NCI-H524 (cell line): Measurements from ENCODE around the gene DNAH2.

Source experiments
- DNase-seq, 2 experiments: peaks; one replicate each; lab custom pipeline; 2025; lab: John Stamatoyannopoulos, UW

DNAH2 gene

DNA sequence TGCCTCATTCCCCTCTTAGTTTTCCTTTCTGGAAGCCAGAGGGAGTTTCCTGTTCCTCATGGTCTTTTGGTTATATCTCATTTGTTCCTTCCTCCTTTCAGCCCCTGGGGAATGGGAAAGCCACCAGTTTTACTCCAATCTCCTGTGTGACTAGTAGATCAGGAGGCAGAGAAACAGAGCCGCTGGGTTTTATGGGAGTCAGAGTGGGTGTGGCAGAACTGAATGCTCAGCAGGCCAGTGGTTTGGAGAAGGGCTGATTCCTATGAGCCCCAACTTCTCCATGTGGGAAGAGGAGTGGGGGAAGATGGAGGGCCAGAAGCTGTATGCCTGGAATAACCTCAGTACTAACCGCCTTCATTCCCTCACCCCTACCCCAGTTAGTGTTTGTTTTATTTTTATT, 4.1 kb downstream of the DNAH2 start:
- no peak for DNase-seq

DNA sequence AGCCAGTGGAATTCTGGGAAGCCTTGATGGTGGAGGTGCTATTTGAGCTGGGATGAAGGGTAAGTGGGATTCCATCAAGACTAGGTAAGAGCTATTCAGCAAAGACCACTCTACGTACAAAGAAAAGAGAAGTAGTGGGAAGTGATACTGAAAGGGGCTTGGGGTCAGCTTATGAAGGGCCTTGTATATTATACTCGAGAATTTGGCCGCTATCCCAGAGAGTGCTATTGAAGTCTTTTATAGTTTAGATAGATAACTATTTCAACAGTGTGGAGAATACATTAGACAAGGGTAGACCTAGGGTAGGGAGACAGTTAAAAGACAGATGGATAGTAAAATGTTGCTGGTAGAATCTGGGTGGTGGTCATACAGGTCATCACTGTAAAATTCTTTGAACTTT, 10.3 kb downstream of the DNAH2 start:
- DNase-seq: no peak

DNA sequence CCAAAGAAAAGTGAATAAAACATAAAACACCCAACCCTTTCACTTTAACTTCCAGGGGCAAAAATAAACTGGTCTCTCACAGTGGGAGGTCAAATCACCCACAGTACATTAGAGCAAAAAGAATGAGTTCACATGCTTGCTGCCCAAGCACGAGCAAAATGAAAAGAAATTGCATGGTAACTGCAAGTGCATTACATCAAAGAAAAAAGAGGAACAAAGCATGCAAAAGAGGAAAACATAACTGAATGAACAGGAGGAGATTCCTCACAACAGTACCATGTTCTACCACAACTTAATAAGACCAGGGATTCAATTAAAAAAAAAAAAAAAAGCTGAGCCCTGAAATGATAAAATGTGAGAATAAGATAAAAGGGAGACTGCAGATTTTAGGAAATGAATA, 12.3 kb downstream of the DNAH2 start:
- no peak for DNase-seq

DNA sequence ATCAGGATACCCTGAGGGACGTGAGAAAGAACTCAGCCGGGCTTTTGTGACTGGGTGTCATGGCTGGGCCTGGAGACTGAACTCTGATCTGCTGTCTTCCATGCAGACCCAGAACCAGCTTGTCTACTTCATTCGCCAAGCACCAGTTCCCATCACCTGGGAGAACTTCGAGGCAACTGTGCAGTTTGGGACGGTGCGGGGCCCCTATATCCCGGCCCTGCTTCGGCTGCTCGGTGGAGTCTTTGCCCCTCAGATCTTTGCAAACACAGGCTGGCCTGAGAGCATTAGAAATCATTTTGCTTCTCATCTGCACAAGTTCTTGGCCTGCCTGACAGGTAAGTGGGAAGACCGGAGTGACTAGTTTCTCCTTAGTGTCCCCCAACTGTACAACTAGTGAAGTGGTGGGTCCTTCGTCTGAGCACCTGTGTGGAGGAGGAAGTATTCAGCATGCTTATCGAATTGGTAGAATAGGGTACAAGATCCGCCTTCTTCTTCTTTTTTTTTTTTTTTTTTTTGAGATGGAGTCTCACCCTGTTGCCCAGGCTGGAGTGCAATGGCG, 15.5 kb downstream of the DNAH2 start:
- no peak for DNase-seq

DNA sequence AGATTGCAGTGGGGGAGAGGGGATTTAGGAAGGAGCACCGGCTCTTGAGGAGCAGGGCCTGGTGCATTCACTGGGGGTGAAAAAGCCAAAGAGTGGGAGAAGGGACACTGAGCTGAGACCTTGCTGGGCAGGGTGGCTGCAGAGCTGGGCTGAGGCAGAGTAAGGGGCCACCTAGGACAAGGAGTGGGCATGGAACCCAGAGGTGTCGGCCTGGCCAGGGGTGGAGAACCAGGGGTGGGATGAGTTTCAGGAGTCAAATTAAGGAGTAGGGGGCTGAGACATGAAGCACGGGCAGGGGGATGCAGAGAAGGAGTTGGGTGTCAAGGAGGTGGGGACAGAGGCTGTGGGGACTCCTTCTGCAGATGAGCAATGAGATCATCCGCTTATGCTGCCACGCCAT, 20.1 kb downstream of the DNAH2 start:
- DNase-seq: no peak

DNA sequence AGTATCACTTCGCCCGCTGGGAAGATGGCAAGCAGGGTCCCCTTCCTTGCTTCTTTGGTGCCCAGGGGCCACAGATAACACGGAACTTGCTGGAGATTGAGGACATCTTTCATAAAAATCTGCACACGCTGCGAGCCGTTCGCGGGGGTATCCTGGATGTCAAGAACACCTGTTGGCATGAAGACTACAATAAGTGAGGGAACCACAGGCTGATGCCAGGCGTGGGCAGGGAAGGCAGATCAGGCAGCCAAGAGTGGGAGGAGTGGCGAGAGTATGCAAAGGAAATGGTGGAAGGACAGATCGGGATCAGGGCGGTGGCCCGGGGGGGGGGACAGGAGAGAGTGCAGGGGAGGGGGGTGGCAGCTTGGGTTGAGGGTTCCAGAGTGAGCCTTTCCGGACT, 22.2 kb downstream of the DNAH2 start:
- DNase-seq: no peak

DNA sequence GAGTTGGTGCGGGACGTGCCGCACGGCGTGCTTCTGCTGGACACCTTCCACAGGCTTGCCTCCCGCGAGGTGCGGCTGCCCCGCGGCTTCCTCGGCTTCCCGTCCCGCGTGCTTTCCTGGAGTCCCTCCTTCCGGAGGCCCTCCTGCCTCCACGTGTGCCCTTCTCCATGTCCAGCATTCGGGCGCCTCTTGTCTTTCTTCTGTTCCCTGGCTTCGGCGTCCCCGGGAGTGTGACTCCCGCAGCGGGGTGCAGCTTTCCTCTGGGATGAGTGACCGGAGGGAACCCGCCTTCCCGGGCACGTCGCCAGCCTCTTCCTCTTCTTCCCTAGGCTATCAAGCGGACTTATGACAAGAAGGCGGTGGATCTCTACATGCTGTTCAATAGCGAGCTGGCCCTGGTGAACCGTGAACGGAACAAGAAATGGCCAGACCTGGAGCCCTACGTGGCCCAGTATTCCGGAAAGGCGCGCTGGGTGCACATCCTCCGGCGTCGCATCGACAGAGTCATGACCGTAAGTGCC, 23.0 kb downstream of the DNAH2 start:
- peak; percentile 36 to 37 for DNase-seq

DNA sequence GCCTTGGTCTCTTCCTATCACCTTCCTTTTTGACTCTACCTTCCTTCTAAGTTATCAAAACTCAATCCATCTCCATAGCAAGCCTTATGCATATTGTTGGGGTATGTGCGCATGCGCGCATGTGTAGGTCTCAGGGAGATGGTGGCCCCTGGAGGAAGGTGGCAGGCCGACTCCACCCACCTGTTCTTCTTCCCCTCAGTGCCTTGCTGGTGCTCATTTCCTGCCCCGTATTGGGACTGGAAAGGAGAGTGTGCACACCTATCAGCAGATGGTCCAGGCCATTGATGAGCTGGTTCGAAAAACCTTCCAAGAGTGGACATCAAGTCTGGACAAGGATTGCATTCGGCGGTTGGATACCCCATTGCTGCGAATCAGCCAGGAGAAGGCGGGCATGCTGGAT, 25.2 kb downstream of the DNAH2 start:
- DNase-seq: no peak

DNA sequence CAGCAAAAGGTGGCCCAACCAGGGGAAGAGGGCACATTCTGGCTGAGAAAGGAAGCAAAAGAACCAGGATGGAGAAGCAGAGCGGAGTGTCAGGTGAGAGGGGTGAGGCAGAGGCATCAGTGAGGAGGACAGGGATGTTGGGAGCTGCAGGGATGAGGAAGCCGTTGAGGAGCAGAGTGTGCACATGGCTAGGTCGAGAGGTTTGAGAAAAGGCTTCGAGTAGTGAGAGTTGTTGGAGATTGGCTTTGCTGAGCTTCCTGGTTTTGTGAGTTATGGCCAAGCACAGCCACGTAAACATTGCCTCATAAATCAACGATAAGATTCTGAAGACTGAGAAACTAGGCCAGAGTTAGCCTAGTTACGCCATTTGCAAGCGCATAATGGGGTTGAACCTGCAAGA, 26.9 kb downstream of the DNAH2 start:
- no peak for DNase-seq

DNA sequence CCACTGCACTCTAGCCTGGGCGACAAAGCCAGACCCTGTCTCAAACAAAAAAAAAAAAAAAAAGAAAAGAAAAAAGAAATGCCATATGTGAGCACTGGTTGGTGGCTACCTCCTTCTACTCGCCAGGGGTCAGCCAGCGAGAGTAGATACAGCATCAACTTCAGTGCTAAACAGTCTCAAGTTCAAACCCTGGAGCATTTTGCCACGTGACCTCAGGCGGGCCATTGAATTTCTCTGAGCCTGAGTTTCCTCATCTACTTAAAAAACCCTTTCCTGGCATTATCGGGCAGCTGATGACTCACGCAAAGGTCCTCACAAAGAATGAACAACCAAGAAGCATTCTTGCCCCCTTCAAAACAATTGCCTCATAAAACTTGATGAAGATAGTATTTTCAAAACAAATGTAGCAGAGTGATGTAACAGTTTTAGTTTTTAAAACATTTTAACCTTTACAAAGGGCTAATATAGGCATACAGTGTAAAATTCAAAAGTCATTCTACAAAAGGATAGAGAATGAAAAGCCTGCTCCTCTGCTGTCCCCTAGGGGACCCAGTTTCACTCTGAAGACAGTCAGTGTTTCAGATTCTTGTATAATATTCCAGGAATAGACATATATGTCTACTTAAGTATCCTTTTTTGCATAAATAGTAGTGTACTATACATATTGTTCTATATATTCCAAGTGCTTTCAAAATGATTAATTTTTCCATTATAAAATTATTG, 28.4 kb downstream of the DNAH2 start:
- DNase-seq: no peak

DNA sequence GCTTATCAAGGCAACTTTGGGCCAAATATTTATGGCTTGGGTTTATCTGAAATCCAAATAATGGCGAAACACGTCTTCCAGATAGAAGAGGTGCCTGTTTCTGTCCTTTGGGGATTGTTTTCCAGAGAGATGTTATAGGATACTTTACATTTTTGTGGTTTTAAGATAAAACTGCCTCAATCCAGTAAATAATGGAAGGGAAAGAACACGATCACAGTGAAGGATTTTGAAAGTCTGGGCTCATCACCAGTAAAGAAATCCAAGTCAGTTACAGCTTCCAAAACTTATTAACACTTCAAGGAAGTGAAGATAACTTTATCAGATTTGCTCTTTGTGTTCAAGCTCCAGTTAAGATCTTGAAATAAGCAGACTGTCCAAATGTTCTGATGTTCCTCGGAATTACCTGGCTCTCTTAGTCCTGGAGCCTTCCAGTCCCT, 30.1 kb downstream of the DNAH2 start:
- no peak for DNase-seq

DNA sequence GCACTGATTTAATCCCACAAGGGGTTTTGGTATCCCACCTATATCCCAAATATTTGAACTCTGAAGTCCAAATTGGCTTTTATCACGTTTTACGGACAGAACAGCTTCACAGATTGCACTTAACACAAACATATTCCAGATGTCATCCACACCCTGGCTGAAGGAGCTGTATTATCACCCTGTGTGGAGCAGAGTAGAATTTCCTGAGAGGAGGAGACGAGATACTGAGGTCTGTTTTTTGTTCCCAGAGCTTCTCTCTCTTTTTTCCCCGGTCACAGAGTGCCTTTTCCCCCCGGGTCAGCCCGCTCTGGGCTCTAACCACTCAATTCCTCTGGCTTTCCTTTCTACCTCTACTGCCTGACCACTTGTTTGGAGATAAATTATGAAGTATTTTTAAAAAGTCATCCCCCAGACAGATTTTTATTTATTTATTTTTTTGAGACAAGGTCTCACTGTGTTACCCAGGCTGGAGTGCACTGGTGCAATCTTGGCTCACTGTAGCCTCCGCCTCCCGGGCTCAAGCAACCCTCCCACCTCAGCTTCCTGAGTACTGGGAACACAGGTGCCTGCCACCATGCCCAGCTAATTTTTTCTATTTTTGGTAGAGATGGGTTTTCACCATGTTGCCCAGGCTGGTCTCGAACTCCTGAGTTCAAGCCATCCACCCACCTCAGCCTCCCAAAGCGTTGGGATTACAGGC, 30.7 kb downstream of the DNAH2 start:
- DNase-seq: no peak

DNA sequence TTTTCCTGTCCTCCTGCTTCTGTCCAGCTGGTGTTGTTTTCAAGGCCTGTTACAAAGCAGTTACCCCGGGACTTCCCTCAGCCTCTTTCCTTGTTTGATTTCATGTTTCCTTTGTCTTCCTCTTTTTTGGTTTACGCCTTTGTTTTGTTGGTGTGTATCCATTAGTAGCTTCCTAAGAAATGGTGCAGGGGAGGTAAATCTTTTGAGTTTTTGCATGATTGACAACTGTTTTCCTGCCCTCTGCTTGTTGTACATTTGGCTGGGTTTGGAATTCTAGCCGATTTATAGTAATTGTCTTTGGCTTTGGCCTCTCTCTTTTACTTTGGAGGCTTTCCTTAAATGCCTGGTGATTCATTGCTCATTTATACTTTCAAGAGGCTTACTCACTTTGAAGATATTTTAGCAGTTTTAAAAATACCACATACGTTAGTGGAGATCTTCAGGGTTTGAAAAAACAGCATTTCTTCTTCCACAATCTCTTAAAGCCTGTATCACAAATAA, 32.8 kb downstream of the DNAH2 start:
- DNase-seq: no peak

DNA sequence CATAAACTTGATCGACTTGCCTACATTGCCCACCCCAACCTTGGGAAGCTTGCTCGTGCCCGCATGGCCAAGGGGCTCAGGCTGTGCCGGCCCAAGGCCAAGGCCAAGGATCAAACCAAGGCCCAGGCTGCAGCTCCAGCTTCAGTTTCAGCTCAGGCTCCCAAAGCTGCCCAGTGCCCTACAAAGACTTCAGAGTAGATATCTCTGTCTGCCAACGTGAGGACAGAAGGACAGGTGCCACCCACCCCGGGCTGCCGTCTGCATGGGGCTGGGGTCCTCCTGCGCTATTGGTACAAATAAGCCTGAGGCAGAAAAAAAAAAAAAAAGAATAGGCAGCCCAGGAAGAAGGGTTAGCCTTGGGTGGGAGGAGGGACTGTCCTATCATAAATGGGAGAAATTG, 37.1 kb downstream of the DNAH2 start:
- DNase-seq: no peak

DNA sequence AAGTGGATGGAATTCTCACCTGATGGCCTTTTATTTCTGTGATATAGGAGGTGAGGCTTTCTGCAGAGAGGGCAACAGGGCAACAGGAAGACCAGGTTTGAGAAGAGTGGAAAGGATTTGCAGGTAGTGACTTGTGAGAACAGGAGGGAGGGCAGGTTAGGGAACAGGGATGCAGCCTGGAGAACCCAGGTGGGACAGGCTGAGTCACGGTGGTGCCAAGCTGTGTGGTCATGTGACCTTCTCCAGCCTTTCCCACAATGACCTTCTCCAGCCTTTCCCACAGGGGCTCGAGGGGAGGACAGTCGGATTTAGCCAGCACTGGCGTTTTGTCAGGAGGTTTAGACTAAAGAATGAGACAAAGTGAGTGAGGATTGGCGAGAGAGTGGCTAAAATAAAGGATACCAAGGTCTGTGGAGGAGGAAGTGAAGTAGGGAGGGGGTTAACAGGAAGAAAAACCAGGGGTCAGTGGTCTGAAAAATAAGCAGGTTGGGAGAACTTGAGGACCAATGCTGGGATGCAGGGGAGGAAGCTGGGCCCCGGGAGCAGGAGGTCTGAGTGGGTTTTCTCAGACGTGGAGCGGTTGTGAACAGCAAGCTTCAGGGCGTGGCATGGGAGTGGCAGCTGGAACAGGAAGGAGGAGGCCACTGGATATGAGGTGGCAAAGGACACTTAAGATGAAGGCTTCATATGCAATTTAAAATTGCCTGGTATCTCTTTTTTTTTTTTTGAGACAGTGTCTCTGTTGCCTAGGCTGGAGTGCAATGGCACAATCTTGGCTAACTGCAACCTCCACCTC, 37.7 kb downstream of the DNAH2 start:
- no peak for DNase-seq

DNA sequence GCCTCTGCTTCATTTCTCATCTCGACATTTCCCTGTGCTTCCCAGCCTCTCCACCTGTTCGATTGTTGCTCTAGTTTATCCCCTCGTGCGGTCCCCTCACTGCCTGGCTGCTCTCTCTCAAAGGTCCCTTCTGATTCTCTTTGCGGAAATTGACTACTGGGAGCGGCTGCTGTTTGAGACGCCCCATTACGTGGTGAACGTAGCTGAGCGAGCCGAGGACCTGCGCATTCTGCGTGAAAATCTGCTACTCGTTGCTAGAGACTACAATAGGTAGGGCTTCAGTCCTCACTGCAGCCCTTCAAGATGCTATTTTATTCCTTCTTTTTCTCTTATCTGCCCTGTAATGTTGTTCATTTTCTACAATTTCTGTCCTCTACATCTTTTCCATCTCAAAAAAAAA, 39.4 kb downstream of the DNAH2 start:
- DNase-seq: no peak

DNA sequence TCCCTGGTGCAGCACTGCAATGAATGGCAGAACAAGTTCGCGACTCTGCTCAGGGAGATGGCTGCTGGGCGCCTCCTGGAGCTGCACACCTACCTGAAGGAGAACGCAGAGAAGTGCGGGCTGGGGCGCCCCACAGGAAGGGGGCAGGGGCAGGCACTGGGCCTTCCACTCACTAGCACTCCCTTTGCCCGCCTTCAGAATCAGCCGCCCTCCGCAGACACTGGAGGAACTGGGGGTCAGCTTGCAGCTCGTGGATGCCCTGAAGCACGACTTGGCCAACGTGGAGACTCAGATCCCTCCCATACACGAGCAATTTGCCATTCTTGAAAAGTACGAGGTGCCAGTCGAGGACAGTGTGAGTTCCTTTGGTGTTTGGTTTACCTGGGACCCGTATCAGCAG, 46.4 kb downstream of the DNAH2 start:
- DNase-seq: no peak

DNA sequence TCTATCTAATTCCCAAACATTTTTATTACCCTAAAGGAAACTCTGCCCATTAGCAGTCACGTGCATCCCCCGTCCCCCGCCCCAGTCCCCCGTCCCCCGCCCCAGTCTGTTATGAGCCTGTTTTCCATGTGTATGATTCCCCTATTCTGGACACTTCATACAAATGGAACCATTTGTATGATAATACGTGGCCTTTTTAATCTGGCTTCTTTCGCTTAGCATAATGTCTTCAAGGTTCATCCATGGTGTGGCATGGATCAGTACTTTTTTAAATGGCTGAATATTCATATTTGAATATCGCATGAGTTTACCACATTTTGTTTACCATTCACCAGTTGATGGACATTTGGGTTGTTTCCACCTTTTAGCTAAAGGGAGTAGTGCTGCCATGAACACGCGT, 49.5 kb downstream of the DNAH2 start:
- no peak for DNase-seq

DNA sequence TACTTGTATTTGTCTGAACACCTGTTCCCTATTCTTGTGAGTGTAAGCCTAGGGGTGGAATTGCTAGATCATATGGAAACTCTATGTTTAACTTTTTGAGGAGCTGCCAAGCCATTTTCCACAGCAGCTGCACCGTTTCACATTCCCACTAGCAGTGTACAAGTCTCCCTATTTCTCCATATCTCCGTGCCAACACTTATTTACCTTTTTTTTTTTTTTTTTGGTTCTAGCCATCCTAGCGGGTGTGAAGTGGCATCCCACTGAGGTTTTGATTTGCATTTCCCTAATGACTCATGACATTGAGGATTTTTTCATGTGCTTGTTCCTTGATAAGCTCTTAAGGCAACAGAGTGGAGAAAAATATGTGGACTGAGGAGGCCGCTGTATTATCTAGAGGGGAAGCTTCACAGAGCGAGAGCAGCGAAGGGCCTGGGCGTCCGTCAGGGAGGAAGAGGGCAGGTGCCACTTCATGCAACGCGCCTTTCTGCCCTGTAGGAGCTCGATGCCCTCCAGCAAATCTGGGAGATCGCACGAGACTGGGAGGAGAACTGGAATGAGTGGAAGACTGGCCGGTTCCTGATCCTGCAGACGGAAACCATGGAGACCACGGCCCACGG, 50.0 kb downstream of the DNAH2 start:
- DNase-seq: no peak

DNA sequence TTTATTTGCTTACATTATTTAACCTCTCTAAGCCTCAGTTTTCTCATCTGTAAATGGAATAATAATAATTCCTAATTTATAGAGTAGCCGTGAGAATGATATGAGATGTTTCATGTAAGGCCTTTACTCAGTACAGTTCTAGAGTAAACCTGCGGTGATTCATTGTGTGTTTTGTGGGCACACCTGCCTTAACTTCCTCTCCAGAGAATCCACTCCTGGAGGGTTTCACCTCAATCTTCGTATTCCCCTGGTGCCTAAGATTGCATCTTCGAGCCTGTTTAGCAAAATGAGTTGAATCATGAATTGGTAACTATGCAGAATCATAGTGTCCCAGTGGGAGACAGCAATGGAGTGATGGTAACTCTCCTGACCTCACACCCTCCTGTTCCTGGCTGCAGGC, 52.3 kb downstream of the DNAH2 start:
- no peak for DNase-seq

DNA sequence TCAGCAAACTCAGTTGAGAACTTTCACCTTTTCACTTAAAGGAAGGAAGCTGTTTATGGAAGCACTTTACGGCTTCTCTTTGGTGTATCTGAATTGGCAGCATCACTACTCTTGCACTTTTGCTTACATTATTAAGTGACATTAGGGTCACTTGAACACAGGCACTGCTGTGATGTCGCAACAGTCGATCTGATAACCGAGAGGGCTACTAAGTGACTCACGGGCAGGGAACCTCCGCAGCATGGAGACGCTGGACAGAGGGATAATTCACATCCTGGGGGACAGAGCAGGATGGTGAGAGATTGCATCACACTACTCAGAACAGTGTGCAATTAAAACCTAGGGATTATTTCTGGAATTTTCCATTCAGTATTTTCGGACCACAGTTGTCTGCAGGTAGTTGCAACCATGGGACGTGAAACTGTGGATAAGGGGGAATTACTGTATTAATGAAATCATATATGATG, 56.5 kb downstream of the DNAH2 start:
- DNase-seq: no peak

DNA sequence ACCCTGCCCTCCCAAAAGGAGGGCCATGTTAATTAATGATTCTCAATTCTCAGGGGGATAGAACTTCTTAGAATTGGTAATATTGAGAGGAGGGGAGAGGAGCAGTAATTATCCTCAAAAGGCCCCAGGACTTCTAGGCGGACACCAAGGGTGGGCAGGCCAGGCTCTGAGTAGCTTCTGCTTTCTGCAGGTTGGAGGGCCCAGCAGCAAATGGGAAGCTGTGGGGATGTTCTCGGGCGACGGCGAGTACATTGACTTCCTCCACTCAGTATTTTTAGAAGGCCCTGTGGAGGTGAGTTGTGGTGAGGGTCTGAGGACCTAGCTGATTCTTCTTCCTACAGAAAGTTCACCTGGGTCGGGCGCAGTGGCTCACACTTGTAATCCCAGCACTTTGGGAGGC, 57.5 kb downstream of the DNAH2 start:
- DNase-seq: no peak
